H9 (cell line): ENCODE data around the gene RDH5. TPM values are rescaled to one million over a fixed set of nuclear protein-coding genes. Genes with fewer than 3 reads are reported as not detected.

Experiments used
- DNase-seq: peaks from one replicate; pipeline ENCODE4 v3.0.0-alpha.2; 2017
- H2AFZ ChIP-seq: one replicate; pipeline ENCODE4 v1.6.1; 2013; ENCODE audit warnings: mild to moderate bottlenecking, low read length, control low read depth, moderate library complexity
- H2AK5ac ChIP-seq: 2 replicates; pipeline ENCODE4 v1.6.1; 2013; ENCODE audit warnings: low read length, control low read depth, mixed read lengths; ENCODE audit not compliant: insufficient read length
- H2BK120ac ChIP-seq: one replicate; pipeline ENCODE4 v1.6.1; 2013; ENCODE audit warnings: low read depth, mild to moderate bottlenecking, low read length, control low read depth, inconsistent platforms; ENCODE audit not compliant: poor library complexity, severe bottlenecking
- H2BK12ac ChIP-seq: 2 replicates; pipeline ENCODE4 v1.6.1; 2013; ENCODE audit warnings: low read length, control low read depth, mixed read lengths, low read depth; ENCODE audit not compliant: insufficient read length
- H2BK15ac ChIP-seq: 2 replicates; pipeline ENCODE4 v1.6.1; 2013; ENCODE audit warnings: low read depth, low read length, control low read depth
- H2BK20ac ChIP-seq: one replicate; pipeline ENCODE4 v1.6.1; 2013; ENCODE audit warnings: low read depth, mild to moderate bottlenecking, low read length, control low read depth, inconsistent platforms; ENCODE audit not compliant: poor library complexity, severe bottlenecking
- H2BK5ac ChIP-seq: 2 replicates; pipeline ENCODE4 v1.6.1; 2013; ENCODE audit warnings: low read length, control low read depth, mixed read lengths; ENCODE audit not compliant: insufficient read length
- H3K14ac ChIP-seq: 2 replicates; pipeline ENCODE4 v1.6.1; 2013; ENCODE audit warnings: low read length, control low read depth; ENCODE audit not compliant: insufficient read depth
- H3K18ac ChIP-seq: 2 replicates; pipeline ENCODE4 v1.6.1; 2013; ENCODE audit warnings: low read depth, mild to moderate bottlenecking, mixed read lengths, low read length, control low read depth; ENCODE audit not compliant: insufficient read length
- H3K23ac ChIP-seq: 2 replicates; pipeline ENCODE4 v1.6.1; 2013; ENCODE audit warnings: low read length, control low read depth, mixed read lengths, low read depth; ENCODE audit not compliant: insufficient read length
- H3K23me2 ChIP-seq: 2 replicates; pipeline ENCODE4 v1.6.1; 2013; ENCODE audit warnings: low read depth, mild to moderate bottlenecking, mixed read lengths, low read length, control low read depth; ENCODE audit not compliant: insufficient read length, poor library complexity, severe bottlenecking
- H3K27ac ChIP-seq: 2 replicates; pipeline ENCODE4 v1.5.1; 2013; ENCODE audit warnings: low read length, control low read depth, mixed read lengths, low read depth; ENCODE audit not compliant: insufficient read length
- H3K27me3 ChIP-seq: 2 replicates; pipeline ENCODE4 v1.6.1; 2013; ENCODE audit warnings: low read length, control low read depth, inconsistent platforms; ENCODE audit not compliant: insufficient read depth
- H3K4ac ChIP-seq: 2 replicates; pipeline ENCODE4 v1.6.1; 2013; ENCODE audit warnings: low read depth, mild to moderate bottlenecking, control low read depth, inconsistent platforms, low read length, moderate library complexity
- H3K4me1 ChIP-seq: 2 replicates; pipeline ENCODE4 v1.6.1; 2013; ENCODE audit warnings: low read length, control low read depth, inconsistent platforms; ENCODE audit not compliant: insufficient read depth
- H3K4me2 ChIP-seq: 2 replicates; pipeline ENCODE4 v1.6.1; 2013; ENCODE audit warnings: low read length, control low read depth, mixed read lengths; ENCODE audit not compliant: insufficient read length, insufficient read depth
- H3K56ac ChIP-seq: 2 replicates; pipeline ENCODE4 v1.6.1; 2013; ENCODE audit warnings: low read depth, mild to moderate bottlenecking, mixed read lengths, low read length, control low read depth; ENCODE audit not compliant: insufficient read length
- H3K79me1 ChIP-seq: 2 replicates; pipeline ENCODE4 v1.6.1; 2013; ENCODE audit warnings: low read depth, mild to moderate bottlenecking, moderate library complexity, low read length, control low read depth, inconsistent platforms; ENCODE audit not compliant: insufficient read depth, poor library complexity, severe bottlenecking
- H3K79me2 ChIP-seq: 2 replicates; pipeline ENCODE4 v1.6.1; 2013; ENCODE audit warnings: low read length, control low read depth, inconsistent platforms; ENCODE audit not compliant: insufficient read depth
- H3K9ac ChIP-seq: 2 replicates; pipeline ENCODE4 v1.6.1; 2013; ENCODE audit warnings: low read length, control low read depth, mixed read lengths; ENCODE audit not compliant: insufficient read length; ENCODE audit errors: extremely low read depth
- H3K9me3 ChIP-seq: one replicate; pipeline ENCODE4 v1.6.1; 2013; ENCODE audit warnings: low read depth, low read length, inconsistent platforms; ENCODE audit not compliant: control insufficient read depth
- H3T11ph ChIP-seq: one replicate; pipeline ENCODE4 v1.6.1; 2013; ENCODE audit warnings: mild to moderate bottlenecking, low read length, control low read depth, inconsistent platforms
- H4K20me1 ChIP-seq: one replicate; pipeline ENCODE4 v1.6.1; 2013; ENCODE audit not compliant: control insufficient read depth, insufficient read length, insufficient read depth
- H4K5ac ChIP-seq: 2 replicates; pipeline ENCODE4 v1.6.1; 2013; ENCODE audit warnings: low read depth, mild to moderate bottlenecking, mixed read lengths, low read length, control low read depth; ENCODE audit not compliant: insufficient read length
- H4K8ac ChIP-seq: replicated peaks from 2 replicates; pipeline ENCODE4 v1.6.1; 2013; ENCODE audit warnings: low read length, control low read depth, mixed read lengths, low read depth; ENCODE audit not compliant: insufficient read length
- H4K91ac ChIP-seq: 2 replicates; pipeline ENCODE4 v1.6.1; 2013; ENCODE audit warnings: low read depth, mild to moderate bottlenecking, moderate library complexity, mixed read lengths, low read length, control low read depth; ENCODE audit not compliant: insufficient read length
- H3K27ac Mint-ChIP-seq, 3 experiments: 2 replicates in 2 of 3; 3 replicates in 1 of 3; pipeline ENCODE4 v1.8.0; 2020 to 2021; ENCODE audit warnings: mixed read lengths in 3 of 3, mild to moderate bottlenecking in 1 of 3, moderate library complexity in 1 of 3
- H3K27me3 Mint-ChIP-seq: 2 replicates; pipeline ENCODE4 v1.8.0; 2021; ENCODE audit warnings: low read depth, mild to moderate bottlenecking, moderate library complexity, mixed read lengths
- H3K36me3 Mint-ChIP-seq, 3 experiments: 2 replicates in 2 of 3; 3 replicates in 1 of 3; pipeline ENCODE4 v1.8.0; 2020 to 2021; ENCODE audit warnings: low read depth in 3 of 3, mixed read lengths in 3 of 3; ENCODE audit not compliant: insufficient read depth in 1 of 3
- H3K4me1 Mint-ChIP-seq, 2 experiments: 2 replicates each; pipeline ENCODE4 v1.8.0; 2020; ENCODE audit warnings: mixed read lengths in 2 of 2
- H3K4me3 Mint-ChIP-seq, 2 experiments: 2 replicates in 1 of 2; 3 replicates in 1 of 2; pipeline ENCODE4 v1.8.0; 2020 to 2021; ENCODE audit warnings: mild to moderate bottlenecking in 2 of 2, mixed read lengths in 2 of 2, moderate library complexity in 1 of 2
- H3K9me3 Mint-ChIP-seq, 2 experiments: 2 replicates in 1 of 2; 3 replicates in 1 of 2; pipeline ENCODE4 v1.8.0; 2020; ENCODE audit warnings: mild to moderate bottlenecking in 2 of 2, mixed read lengths in 2 of 2, moderate library complexity in 1 of 2
- CTCF ChIP-seq: fragments of 200-600 bp; sonication (generic); conservative IDR thresholded peaks from 3 replicates; pipeline ENCODE4 v1.8.0; 2021; ENCODE audit warnings: antibody characterized with exemption, mild to moderate bottlenecking
- WGBS: extraction: QIAGEN DNeasy Blood & Tissue Kit; methylation state at CpG from one replicate; pipeline ENCODE4 v1.1.7; 2013; ENCODE audit warnings: missing lambda C conversion rate, low lambda C conversion rate, mixed read lengths; ENCODE audit not compliant: insufficient read length; ENCODE audit errors: extremely low coverage; 5-methylcytosine and 5-hydroxymethylcytosine counted together
- total RNA-seq: library from RNA; stranded (reverse); gene quantifications from 2 replicates; pipeline ENCODE4 v1.2.1, GENCODE V29; 2021

The RDH5 gene
- total RNA-seq, 1 experiment from 2014 or later: 6.6 TPM

DNA sequence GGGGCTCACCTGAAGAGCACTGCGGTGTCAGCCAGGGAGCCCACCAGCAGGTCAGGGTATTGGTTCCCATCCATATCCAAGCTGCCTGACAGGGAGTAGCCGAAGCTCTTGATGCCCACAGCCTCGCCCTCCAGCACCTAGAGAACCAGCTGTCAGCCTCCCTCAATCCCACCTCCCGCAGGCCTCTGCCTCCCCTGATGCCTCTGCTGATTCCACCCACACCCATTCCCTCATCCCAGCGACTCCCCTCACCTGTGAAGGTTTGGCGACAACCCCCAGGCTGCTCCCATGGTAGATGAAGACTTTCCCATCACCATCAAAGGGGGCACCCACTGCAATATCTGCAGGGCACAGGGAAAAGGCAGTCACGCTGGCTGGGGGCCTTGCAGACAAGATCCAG, 22.5 kb upstream of the RDH5 start:
- H2AFZ ChIP-seq: no peak overlapping the region
- H3K14ac ChIP-seq: no peak overlapping the region
- no peaks in the 10 kb centered on the region for H3K27me3 Mint-ChIP-seq
- H3K4me2 ChIP-seq: no peak overlapping the region
- H4K8ac ChIP-seq: no peak overlapping the region
- H4K5ac ChIP-seq: no peak overlapping the region
- H3K56ac ChIP-seq: no peak overlapping the region
- peak overlapping the region in 2 of 3 experiments; percentile 46 to 96; a peak in 4 of 7 replicates for H3K27ac Mint-ChIP-seq
- H3K4ac ChIP-seq: no peak overlapping the region
- no peaks in the 10 kb centered on the region for H3K9me3 ChIP-seq
- H3K36me3 Mint-ChIP-seq: peaks cover 28 to 51% (median 48%) of the 10 kb centered on the region in 3 experiments
- no peak overlapping the region for H2BK20ac ChIP-seq
- no peaks in the 10 kb centered on the region for H3K79me2 ChIP-seq
- no peak overlapping the region for H2BK5ac ChIP-seq
- no peaks in the 10 kb centered on the region for H3K4me1 ChIP-seq
- no peak for TF ChIP-seq CTCF
- no peak overlapping the region for H3K27ac ChIP-seq
- no peak overlapping the region for H2BK15ac ChIP-seq
- DNase-seq: no peak
- no peaks in the 10 kb centered on the region for H3K4me1 Mint-ChIP-seq
- H3T11ph ChIP-seq: no peak overlapping the region
- H3K4me3 Mint-ChIP-seq: no peak overlapping the region
- WGBS: no CpG with 5 or more reads among the region's 7 CpGs
- H3K23me2 ChIP-seq: no peaks in the 10 kb centered on the region
- H3K79me1 ChIP-seq: no peaks in the 10 kb centered on the region
- H2BK120ac ChIP-seq: no peak overlapping the region
- H4K20me1 ChIP-seq: no peaks in the 10 kb centered on the region
- H3K9ac ChIP-seq: no peak overlapping the region
- no peak overlapping the region for H2BK12ac ChIP-seq
- H3K27me3 ChIP-seq: no peaks in the 10 kb centered on the region; the same call in 1 of the 2 replicates
- H3K9me3 Mint-ChIP-seq: no peaks in the 10 kb centered on the region
- H4K91ac ChIP-seq: no peak overlapping the region
- H2AK5ac ChIP-seq: no peak overlapping the region
- H3K18ac ChIP-seq: no peak overlapping the region
- H3K23ac ChIP-seq: no peak overlapping the region
